Measurements from ENCODE around the gene NKX1-2. TPM values are rescaled to one million over a fixed set of nuclear protein-coding genes. Genes with fewer than 3 reads are reported as not detected.

NKX1-2 gene
- total and polyA plus RNA-seq, 8 donors = not detected

GRCh38 chr10:124455441-124455840 lies 5.6 kb upstream of the NKX1-2 start:
- no peak for TF ChIP-seq CTCF (IDR thresholded peaks at IDR 0.05)
- intact Hi-C loops (cut with DNase I) = no loop called here
- Histone ChIP-seq H3K27ac (no peak overlapping the region), H3K36me3 (no peaks in the 10 kb centered on the region), H3K27me3 (peaks cover 0 to 6% (median 0%) of the 10 kb centered on the region in 4 donors), H3K4me3 (no peak overlapping the region), H3K4me1 (no peaks in the 10 kb centered on the region), H3K9me3 (no peaks in the 10 kb centered on the region)
- DNase-seq (no peak), ATAC-seq (no peak), FAIRE-seq (no peak)
- WGBS, 2 donors = 40 to 63% methylated on average over 7 of the region's 7 CpGs

- Histone ChIP-seq H3K4me1 (no peaks in the 10 kb centered on the region), H3K27ac (no peak overlapping the region), H3K4me3 (no peak overlapping the region), H3K27me3 (peaks cover 0 to 16% (median 4%) of the 10 kb centered on the region in 4 donors), H3K9me3 (no peaks in the 10 kb centered on the region), H3K36me3 (no peaks in the 10 kb centered on the region)
- intact Hi-C loops (cut with DNase I) = no loop called here
- TF ChIP-seq CTCF (IDR thresholded peaks at IDR 0.05) = no peak
- DNase-seq (no peak), FAIRE-seq (no peak), ATAC-seq (no peak)
- 8 to 10% methylated on average over 8 of the region's 8 CpGs for WGBS, 2 donors
Observed at GRCh38 chr10:124453960-124454610, 4.2 kb upstream of the NKX1-2 start.

GRCh38 chr10:124451276-124451675 lies 1.4 kb upstream of the NKX1-2 start:
- Histone ChIP-seq H3K27ac (no peak overlapping the region), H3K9me3 (no peaks in the 10 kb centered on the region), H3K4me3 (no peak overlapping the region), H3K36me3 (no peaks in the 10 kb centered on the region), H3K27me3 (peaks cover 0 to 38% (median 16%) of the 10 kb centered on the region in 4 donors), H3K4me1 (peaks cover 0 to 9% (median 7%) of the 10 kb centered on the region in 3 donors)
- no peak for TF ChIP-seq CTCF (IDR thresholded peaks at IDR 0.05)
- no peak for ATAC-seq
- DNase-seq = no peak
- intact Hi-C loops (cut with DNase I) = no loop called here
- no peak for FAIRE-seq
- 16 to 18% methylated on average over 6 of the region's 6 CpGs for WGBS, 2 donors

- Histone ChIP-seq H3K4me1 (peaks cover 0 to 9% (median 7%) of the 10 kb centered on the region in 3 donors), H3K36me3 (no peaks in the 10 kb centered on the region), H3K9me3 (no peaks in the 10 kb centered on the region), H3K27ac (no peak overlapping the region), H3K27me3 (peaks cover 0 to 38% (median 17%) of the 10 kb centered on the region in 4 donors), H3K4me3 (no peak overlapping the region)
- DNase-seq (no peak), ATAC-seq (no peak), FAIRE-seq (no peak)
- intact Hi-C loops (cut with DNase I) = no loop called here
- WGBS, 2 donors = 5 to 9% methylated on average over 5 of the region's 5 CpGs
- TF ChIP-seq CTCF (IDR thresholded peaks at IDR 0.05) = no peak
Observed at GRCh38 chr10:124450783-124451057, 885 bp upstream of the NKX1-2 start.

- Histone ChIP-seq H3K27ac (no peak overlapping the region), H3K27me3 (peaks cover 0 to 38% (median 17%) of the 10 kb centered on the region in 4 donors), H3K4me3 (peak overlapping the region in 1 of 4 donors; percentile 25), H3K4me1 (peaks cover 0 to 9% (median 7%) of the 10 kb centered on the region in 3 donors), H3K9me3 (no peaks in the 10 kb centered on the region), H3K36me3 (no peaks in the 10 kb centered on the region)
- ATAC-seq = peak in 2 of 4 donors; percentile 23 to 25
- WGBS, 2 donors = 2 to 4% methylated on average over 59 of the region's 59 CpGs
- no peak for FAIRE-seq
- DNase-seq = no peak
- TF ChIP-seq CTCF (IDR thresholded peaks at IDR 0.05) = no peak
- intact Hi-C loops (cut with DNase I) = no loop called here
Observed at GRCh38 chr10:124449170-124450011, 444 bp downstream of the NKX1-2 start.
